Neural cell (in vitro differentiated cells): ENCODE measurements around the gene ANG.
"Not testable (repeated sequence)": the region's sequence is repeated elsewhere in the genome, so short reads cannot be mapped to it uniquely, and the experiment has no call there.

Experiments
- CTCF ChIP-seq: fragments of 450-650 bp; IDR thresholded peaks from 2 replicates; pipeline ENCODE4 v1.5.1; 2014; ENCODE audit warnings: antibody characterized with exemption, mild to moderate bottlenecking, moderate library complexity; ENCODE audit not compliant: poor library complexity, severe bottlenecking
- EP300 ChIP-seq: fragments of 450-650 bp; conservative IDR thresholded peaks from 2 replicates; pipeline ENCODE4 v1.6.1; 2014; ENCODE audit warnings: antibody characterized with exemption, mild to moderate bottlenecking, moderate library complexity; ENCODE audit not compliant: poor library complexity, severe bottlenecking
- EZH2 ChIP-seq: fragments of 200-600, 300-800 bp; shearing (Covaris generic), sonication (generic); IDR thresholded peaks from 2 replicates; pipeline ENCODE4 v1.6.1; 2014; ENCODE audit warnings: antibody characterized with exemption, low read length, borderline replicate concordance, mild to moderate bottlenecking; ENCODE audit not compliant: insufficient read depth, poor library complexity, severe bottlenecking

DNA sequence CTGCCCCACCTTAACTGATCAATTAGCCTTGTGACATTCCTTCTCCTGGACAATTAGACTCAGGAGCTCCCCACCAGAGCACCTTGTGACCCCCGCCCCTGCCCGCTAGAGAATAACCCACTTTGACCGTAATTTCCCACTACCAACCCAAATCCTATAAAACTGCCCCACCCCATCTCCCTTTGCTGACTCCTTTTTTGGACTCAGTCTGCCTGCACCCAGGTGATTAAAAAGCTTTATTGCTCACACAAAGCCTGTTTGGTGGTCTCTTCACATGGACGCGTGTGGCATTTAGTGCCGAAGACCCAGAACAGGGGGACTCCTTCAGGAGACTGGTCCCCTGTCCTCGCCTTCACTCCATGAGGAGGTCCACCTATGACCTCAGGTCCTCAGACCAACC is 12.4 kb downstream of the ANG start:
- not testable (repeated sequence) for TF ChIP-seq EP300, CTCF, EZH2
